GM12878 (cell line): ENCODE measurements around the gene CHN1.

ENCODE experiments used
- CTCF ChIP-seq, 3 experiments: IDR thresholded peaks in 2 of 3; conservative IDR thresholded peaks in 1 of 3; 2 replicates each; pipeline ENCODE4 v1.5.1; 2011; ENCODE audit warnings: low read depth in 3 of 3, low read length in 3 of 3, mild to moderate bottlenecking in 3 of 3, control low read depth in 2 of 3, moderate library complexity in 2 of 3, inconsistent platforms in 1 of 3, mixed read lengths in 1 of 3; ENCODE audit not compliant: control insufficient read depth in 2 of 3, insufficient read depth in 1 of 3; ENCODE audit errors: extremely low read depth in 1 of 3
- E4F1 ChIP-seq: fragments of 450-650 bp; IDR thresholded peaks from 2 replicates; pipeline ENCODE4 v1.6.1; 2018; ENCODE audit warnings: borderline replicate concordance, mild to moderate bottlenecking; ENCODE audit not compliant: partially characterized antibody
- EZH2 ChIP-seq: IDR thresholded peaks from 2 replicates; pipeline ENCODE4 v1.6.1; 2012; ENCODE audit warnings: low read depth, mild to moderate bottlenecking, control low read depth, inconsistent platforms, low read length, borderline replicate concordance; ENCODE audit not compliant: control insufficient read depth
- NR2C1 ChIP-seq: fragments of 450-650 bp; IDR thresholded peaks from 2 replicates; pipeline ENCODE4 v1.6.1; 2017; ENCODE audit warnings: antibody characterized with exemption, mild to moderate bottlenecking, moderate library complexity
- PBX3 ChIP-seq: IDR thresholded peaks from 2 replicates; pipeline ENCODE4 v1.6.1; 2011; ENCODE audit warnings: mild to moderate bottlenecking, low read depth, low read length, moderate library complexity; ENCODE audit not compliant: insufficient replicate concordance

- no peak for TF ChIP-seq CTCF (IDR thresholded peaks at IDR 0.05 in 2 of 3, conservative IDR thresholded peaks at IDR 0.05 in 1 of 3; ENCODE audit: control insufficient read depth in 2 of 3, extremely low read depth in 1 of 3, insufficient read depth in 1 of 3, low read depth in 3 of 3, low read length in 3 of 3)
- no peak for TF ChIP-seq EZH2
- no peak for TF ChIP-seq E4F1
- TF ChIP-seq PBX3 = no peak
- no peak for TF ChIP-seq NR2C1
Measured at GRCh38 chr2:174777347-174778084, 227.7 kb downstream of the CHN1 start.
